ENCODE measurements around the gene NTN1.

DNA sequence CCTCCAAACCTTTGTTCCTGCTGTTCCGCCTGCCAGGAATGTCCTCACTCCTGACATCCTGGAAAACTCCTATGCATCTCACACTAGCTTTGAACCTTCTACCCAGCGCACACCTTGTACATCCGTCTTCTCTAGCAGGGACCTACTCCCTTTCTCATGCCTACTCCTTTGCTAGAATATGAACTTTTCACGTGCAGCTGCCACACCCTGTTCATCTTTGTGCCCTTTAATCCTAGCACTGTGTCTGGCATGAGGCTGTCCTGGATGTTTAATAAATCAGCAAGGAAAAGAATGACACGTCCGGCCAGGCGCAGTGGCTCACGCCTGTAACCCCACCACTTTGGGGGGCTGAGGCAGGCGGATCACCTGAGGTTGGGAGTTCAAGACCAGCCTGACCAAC, 111.0 kb downstream of the NTN1 start:
- TF ChIP-seq CTCF (IDR thresholded peaks at IDR 0.05; ENCODE audit: low read depth, low read length) (no peak), EZH2phosphoT487 (IDR thresholded peaks at IDR 0.05; ENCODE audit: low read depth) (no peak)

All from OCI-LY3 (cell line).